H9 (cell line): ENCODE results near the gene PELI2. TPM values are rescaled to one million over a fixed set of nuclear protein-coding genes. Genes with fewer than 3 reads are reported as not detected.

Source experiments
- DNase-seq: peaks from one replicate; pipeline ENCODE4 v3.0.0-alpha.2; 2017
- H2AFZ ChIP-seq: one replicate; pipeline ENCODE4 v1.6.1; 2013; ENCODE audit warnings: mild to moderate bottlenecking, low read length, control low read depth, moderate library complexity
- H2AK5ac ChIP-seq: 2 replicates; pipeline ENCODE4 v1.6.1; 2013; ENCODE audit warnings: low read length, control low read depth, mixed read lengths; ENCODE audit not compliant: insufficient read length
- H2BK120ac ChIP-seq: one replicate; pipeline ENCODE4 v1.6.1; 2013; ENCODE audit warnings: low read depth, mild to moderate bottlenecking, low read length, control low read depth, inconsistent platforms; ENCODE audit not compliant: poor library complexity, severe bottlenecking
- H2BK12ac ChIP-seq: 2 replicates; pipeline ENCODE4 v1.6.1; 2013; ENCODE audit warnings: low read length, control low read depth, mixed read lengths, low read depth; ENCODE audit not compliant: insufficient read length
- H2BK15ac ChIP-seq: 2 replicates; pipeline ENCODE4 v1.6.1; 2013; ENCODE audit warnings: low read depth, low read length, control low read depth
- H2BK20ac ChIP-seq: one replicate; pipeline ENCODE4 v1.6.1; 2013; ENCODE audit warnings: low read depth, mild to moderate bottlenecking, low read length, control low read depth, inconsistent platforms; ENCODE audit not compliant: poor library complexity, severe bottlenecking
- H2BK5ac ChIP-seq: 2 replicates; pipeline ENCODE4 v1.6.1; 2013; ENCODE audit warnings: low read length, control low read depth, mixed read lengths; ENCODE audit not compliant: insufficient read length
- H3K14ac ChIP-seq: 2 replicates; pipeline ENCODE4 v1.6.1; 2013; ENCODE audit warnings: low read length, control low read depth; ENCODE audit not compliant: insufficient read depth
- H3K18ac ChIP-seq: 2 replicates; pipeline ENCODE4 v1.6.1; 2013; ENCODE audit warnings: low read depth, mild to moderate bottlenecking, mixed read lengths, low read length, control low read depth; ENCODE audit not compliant: insufficient read length
- H3K23ac ChIP-seq: 2 replicates; pipeline ENCODE4 v1.6.1; 2013; ENCODE audit warnings: low read length, control low read depth, mixed read lengths, low read depth; ENCODE audit not compliant: insufficient read length
- H3K23me2 ChIP-seq: 2 replicates; pipeline ENCODE4 v1.6.1; 2013; ENCODE audit warnings: low read depth, mild to moderate bottlenecking, mixed read lengths, low read length, control low read depth; ENCODE audit not compliant: insufficient read length, poor library complexity, severe bottlenecking
- H3K27ac ChIP-seq: 2 replicates; pipeline ENCODE4 v1.5.1; 2013; ENCODE audit warnings: low read length, control low read depth, mixed read lengths, low read depth; ENCODE audit not compliant: insufficient read length
- H3K27me3 ChIP-seq: 2 replicates; pipeline ENCODE4 v1.6.1; 2013; ENCODE audit warnings: low read length, control low read depth, inconsistent platforms; ENCODE audit not compliant: insufficient read depth
- H3K4ac ChIP-seq: 2 replicates; pipeline ENCODE4 v1.6.1; 2013; ENCODE audit warnings: low read depth, mild to moderate bottlenecking, control low read depth, inconsistent platforms, low read length, moderate library complexity
- H3K4me1 ChIP-seq: 2 replicates; pipeline ENCODE4 v1.6.1; 2013; ENCODE audit warnings: low read length, control low read depth, inconsistent platforms; ENCODE audit not compliant: insufficient read depth
- H3K4me2 ChIP-seq: 2 replicates; pipeline ENCODE4 v1.6.1; 2013; ENCODE audit warnings: low read length, control low read depth, mixed read lengths; ENCODE audit not compliant: insufficient read length, insufficient read depth
- H3K56ac ChIP-seq: 2 replicates; pipeline ENCODE4 v1.6.1; 2013; ENCODE audit warnings: low read depth, mild to moderate bottlenecking, mixed read lengths, low read length, control low read depth; ENCODE audit not compliant: insufficient read length
- H3K79me1 ChIP-seq: 2 replicates; pipeline ENCODE4 v1.6.1; 2013; ENCODE audit warnings: low read depth, mild to moderate bottlenecking, moderate library complexity, low read length, control low read depth, inconsistent platforms; ENCODE audit not compliant: insufficient read depth, poor library complexity, severe bottlenecking
- H3K79me2 ChIP-seq: 2 replicates; pipeline ENCODE4 v1.6.1; 2013; ENCODE audit warnings: low read length, control low read depth, inconsistent platforms; ENCODE audit not compliant: insufficient read depth
- H3K9ac ChIP-seq: 2 replicates; pipeline ENCODE4 v1.6.1; 2013; ENCODE audit warnings: low read length, control low read depth, mixed read lengths; ENCODE audit not compliant: insufficient read length; ENCODE audit errors: extremely low read depth
- H3K9me3 ChIP-seq: one replicate; pipeline ENCODE4 v1.6.1; 2013; ENCODE audit warnings: low read depth, low read length, inconsistent platforms; ENCODE audit not compliant: control insufficient read depth
- H3T11ph ChIP-seq: one replicate; pipeline ENCODE4 v1.6.1; 2013; ENCODE audit warnings: mild to moderate bottlenecking, low read length, control low read depth, inconsistent platforms
- H4K20me1 ChIP-seq: one replicate; pipeline ENCODE4 v1.6.1; 2013; ENCODE audit not compliant: control insufficient read depth, insufficient read length, insufficient read depth
- H4K5ac ChIP-seq: 2 replicates; pipeline ENCODE4 v1.6.1; 2013; ENCODE audit warnings: low read depth, mild to moderate bottlenecking, mixed read lengths, low read length, control low read depth; ENCODE audit not compliant: insufficient read length
- H4K8ac ChIP-seq: replicated peaks from 2 replicates; pipeline ENCODE4 v1.6.1; 2013; ENCODE audit warnings: low read length, control low read depth, mixed read lengths, low read depth; ENCODE audit not compliant: insufficient read length
- H4K91ac ChIP-seq: 2 replicates; pipeline ENCODE4 v1.6.1; 2013; ENCODE audit warnings: low read depth, mild to moderate bottlenecking, moderate library complexity, mixed read lengths, low read length, control low read depth; ENCODE audit not compliant: insufficient read length
- H3K27ac Mint-ChIP-seq, 3 experiments: 2 replicates in 2 of 3; 3 replicates in 1 of 3; pipeline ENCODE4 v1.8.0; 2020 to 2021; ENCODE audit warnings: mixed read lengths in 3 of 3, mild to moderate bottlenecking in 1 of 3, moderate library complexity in 1 of 3
- H3K27me3 Mint-ChIP-seq: 2 replicates; pipeline ENCODE4 v1.8.0; 2021; ENCODE audit warnings: low read depth, mild to moderate bottlenecking, moderate library complexity, mixed read lengths
- H3K36me3 Mint-ChIP-seq, 3 experiments: 2 replicates in 2 of 3; 3 replicates in 1 of 3; pipeline ENCODE4 v1.8.0; 2020 to 2021; ENCODE audit warnings: low read depth in 3 of 3, mixed read lengths in 3 of 3; ENCODE audit not compliant: insufficient read depth in 1 of 3
- H3K4me1 Mint-ChIP-seq, 2 experiments: 2 replicates each; pipeline ENCODE4 v1.8.0; 2020; ENCODE audit warnings: mixed read lengths in 2 of 2
- H3K4me3 Mint-ChIP-seq, 2 experiments: 2 replicates in 1 of 2; 3 replicates in 1 of 2; pipeline ENCODE4 v1.8.0; 2020 to 2021; ENCODE audit warnings: mild to moderate bottlenecking in 2 of 2, mixed read lengths in 2 of 2, moderate library complexity in 1 of 2
- H3K9me3 Mint-ChIP-seq, 2 experiments: 2 replicates in 1 of 2; 3 replicates in 1 of 2; pipeline ENCODE4 v1.8.0; 2020; ENCODE audit warnings: mild to moderate bottlenecking in 2 of 2, mixed read lengths in 2 of 2, moderate library complexity in 1 of 2
- CTCF ChIP-seq: fragments of 200-600 bp; sonication (generic); conservative IDR thresholded peaks from 3 replicates; pipeline ENCODE4 v1.8.0; 2021; ENCODE audit warnings: antibody characterized with exemption, mild to moderate bottlenecking
- total RNA-seq: library from RNA; stranded (reverse); gene quantifications from 2 replicates; pipeline ENCODE4 v1.2.1, GENCODE V29; 2021

Gene PELI2
- total RNA-seq, 1 experiment from 2014 or later = 18.0 TPM

DNA sequence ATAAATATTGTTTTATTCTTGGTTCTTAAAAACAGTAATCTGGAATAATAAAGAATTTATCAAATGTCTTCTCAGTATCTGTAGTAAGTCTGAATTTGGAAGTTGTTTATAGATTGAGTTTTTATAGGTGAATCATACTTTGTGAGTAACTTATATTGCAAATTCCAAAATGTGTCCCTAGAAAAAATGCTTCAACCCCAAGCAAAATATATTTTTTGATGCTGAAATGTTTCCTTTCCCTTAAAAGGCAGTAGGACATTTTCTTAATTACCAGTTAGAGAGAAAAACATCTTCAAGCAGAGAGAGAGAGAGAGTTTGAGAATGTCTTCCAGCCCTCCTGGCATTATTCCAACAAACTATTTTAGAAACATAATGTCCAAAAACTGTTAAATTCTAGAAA lies 37.9 kb downstream of the PELI2 start:
- Histone ChIP-seq H3T11ph (no peak overlapping the region), H3K14ac (no peak overlapping the region), H3K4me2 (no peak overlapping the region), H2BK5ac (no peak overlapping the region), H3K27ac (no peak overlapping the region), H3K9ac (no peak overlapping the region), H2AFZ (no peak overlapping the region), H3K4ac (no peak overlapping the region), H2BK120ac (no peak overlapping the region), H4K8ac (no peak overlapping the region), H2BK20ac (no peak overlapping the region), H2BK15ac (no peak overlapping the region), H4K20me1 (no peaks in the 10 kb centered on the region), H3K23me2 (no peaks in the 10 kb centered on the region), H3K56ac (no peak overlapping the region), H2AK5ac (no peak overlapping the region), H3K4me1 (0 out of 2 replicates have a peak, but pooled peaks cover 2% of the 10 kb centered on the region), H3K9me3 (no peaks in the 10 kb centered on the region), H3K18ac (no peak overlapping the region), H3K27me3 (no peaks in the 10 kb centered on the region), H4K5ac (no peak overlapping the region), H4K91ac (no peak overlapping the region), H3K79me2 (peaks cover 2% of the 10 kb centered on the region; the same call in 1 of the 2 replicates), H2BK12ac (no peak overlapping the region), H3K23ac (no peak overlapping the region), H3K79me1 (no peaks in the 10 kb centered on the region)
- Mint-ChIP-seq H3K27ac (no peak overlapping the region), H3K9me3 (peaks cover 0 to 2% of the 10 kb centered on the region in 2 experiments; a peak in 2 of 5 replicates), H3K4me3 (no peak overlapping the region), H3K36me3 (peaks cover 0 to 4% (median 2%) of the 10 kb centered on the region in 3 experiments; a peak in 2 of 7 replicates), H3K27me3 (no peaks in the 10 kb centered on the region), H3K4me1 (peaks cover 15 to 24% of the 10 kb centered on the region in 2 experiments)
- no peak for DNase-seq
- no peak for TF ChIP-seq CTCF
